22Rv1 (cell line): ENCODE results near the gene LHFPL2.

Source experiments
- H3K27ac ChIP-seq: fragments of 450-650 bp; 2 replicates; pipeline ENCODE4 v1.5.1; 2017
- CTCF ChIP-seq: fragments of 450-650 bp; IDR thresholded peaks from 2 replicates; pipeline ENCODE4 v1.5.1; 2017; ENCODE audit warnings: mild to moderate bottlenecking
- ZFX ChIP-seq: fragments of 450-650 bp; IDR thresholded peaks from 2 replicates; pipeline ENCODE4 v1.6.1; 2017; ENCODE audit warnings: antibody characterized with exemption, borderline replicate concordance

Gene LHFPL2

DNA sequence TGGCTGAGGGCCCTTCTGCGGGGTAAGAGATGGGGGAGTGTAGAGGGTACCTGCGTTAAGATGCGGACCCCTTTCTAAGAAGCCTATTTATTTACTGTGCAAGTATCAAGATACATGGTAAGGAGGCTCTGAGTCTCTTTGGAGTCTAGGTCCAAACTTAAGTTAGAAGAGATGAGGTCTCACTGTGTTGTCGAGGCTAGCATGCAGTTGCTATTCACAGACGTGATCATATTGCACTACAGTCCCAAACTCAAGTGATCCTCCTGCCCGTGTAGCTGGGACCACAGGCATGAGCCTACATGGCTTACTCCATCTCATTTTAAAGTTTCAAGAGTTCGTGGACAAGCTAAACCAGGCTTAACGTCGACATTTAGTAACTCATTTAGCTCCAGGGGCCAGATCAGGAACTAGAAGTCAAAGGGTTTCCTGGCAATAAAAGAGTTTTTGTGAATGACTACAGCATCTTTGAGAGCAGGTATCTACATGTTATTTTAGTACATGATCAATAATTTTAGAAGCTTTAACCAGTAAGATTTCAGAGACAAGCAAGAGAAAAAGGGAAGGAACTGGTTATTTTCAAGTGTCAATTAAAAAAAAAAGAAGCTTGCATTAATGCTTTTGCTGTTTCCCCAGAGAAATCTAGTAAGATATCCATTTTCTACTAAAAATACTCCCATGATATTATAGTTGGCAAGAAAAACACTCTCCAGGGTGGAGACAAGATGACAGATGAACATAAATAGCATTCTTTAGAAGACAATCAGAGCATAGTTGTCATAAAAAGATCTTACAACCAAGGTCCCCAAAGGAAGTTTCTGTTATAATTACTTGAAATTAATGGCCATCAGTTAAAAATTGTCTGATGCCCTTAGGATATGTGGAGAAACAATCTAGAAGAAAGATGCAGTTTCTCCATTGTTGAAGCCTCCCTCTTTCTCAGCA is 146.9 kb downstream of the LHFPL2 start:
- H3K27ac ChIP-seq, result no peak overlapping the region
- TF ChIP-seq CTCF (no peak), ZFX (no peak)

DNA sequence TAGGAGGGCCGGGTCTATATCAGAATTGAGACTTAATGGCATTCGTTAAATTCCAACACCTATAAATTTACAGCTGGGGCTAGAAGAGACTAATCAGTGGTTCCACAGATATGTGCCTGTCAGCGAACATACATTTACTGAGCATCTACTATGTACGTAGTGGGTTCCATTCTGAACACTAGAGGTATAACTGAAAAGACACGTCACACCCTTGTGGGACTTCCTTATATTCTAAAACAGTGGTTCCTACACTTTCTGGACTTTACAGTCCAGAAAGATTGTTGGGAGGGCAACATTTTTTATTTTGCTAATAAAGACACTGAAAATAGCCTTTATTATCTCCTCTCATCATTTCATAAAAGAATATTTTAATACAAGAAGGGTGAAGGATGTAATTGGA is 147.7 kb downstream of the LHFPL2 start:
- no peak overlapping the region for H3K27ac ChIP-seq
- TF ChIP-seq CTCF (no peak), ZFX (no peak)

GRCh38 chr5:78500028-78500427 is 148.5 kb downstream of the LHFPL2 start:
- no peak for TF ChIP-seq ZFX
- no peak for TF ChIP-seq CTCF
- no peak overlapping the region for H3K27ac ChIP-seq

DNA sequence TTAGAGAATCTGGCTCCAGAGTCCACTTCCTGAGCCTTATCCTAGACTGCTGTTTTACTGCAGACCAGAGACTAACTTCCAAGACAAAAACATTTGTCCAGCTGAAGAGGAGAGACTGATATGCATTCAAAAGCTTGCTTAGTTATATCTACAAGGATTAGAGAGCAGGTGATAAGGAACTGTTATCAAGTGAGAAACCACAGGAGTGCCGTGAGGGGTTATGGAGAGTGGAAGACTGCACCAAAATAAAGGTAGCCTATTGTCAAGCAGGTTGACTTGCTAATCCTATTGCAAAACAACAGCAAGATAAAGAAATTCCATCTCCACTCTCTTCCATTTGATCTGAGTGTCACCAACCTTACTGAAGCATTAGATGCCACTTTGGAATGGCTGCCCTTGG is 149.1 kb downstream of the LHFPL2 start:
- TF ChIP-seq CTCF, result no peak
- H3K27ac ChIP-seq, result no peak overlapping the region

DNA sequence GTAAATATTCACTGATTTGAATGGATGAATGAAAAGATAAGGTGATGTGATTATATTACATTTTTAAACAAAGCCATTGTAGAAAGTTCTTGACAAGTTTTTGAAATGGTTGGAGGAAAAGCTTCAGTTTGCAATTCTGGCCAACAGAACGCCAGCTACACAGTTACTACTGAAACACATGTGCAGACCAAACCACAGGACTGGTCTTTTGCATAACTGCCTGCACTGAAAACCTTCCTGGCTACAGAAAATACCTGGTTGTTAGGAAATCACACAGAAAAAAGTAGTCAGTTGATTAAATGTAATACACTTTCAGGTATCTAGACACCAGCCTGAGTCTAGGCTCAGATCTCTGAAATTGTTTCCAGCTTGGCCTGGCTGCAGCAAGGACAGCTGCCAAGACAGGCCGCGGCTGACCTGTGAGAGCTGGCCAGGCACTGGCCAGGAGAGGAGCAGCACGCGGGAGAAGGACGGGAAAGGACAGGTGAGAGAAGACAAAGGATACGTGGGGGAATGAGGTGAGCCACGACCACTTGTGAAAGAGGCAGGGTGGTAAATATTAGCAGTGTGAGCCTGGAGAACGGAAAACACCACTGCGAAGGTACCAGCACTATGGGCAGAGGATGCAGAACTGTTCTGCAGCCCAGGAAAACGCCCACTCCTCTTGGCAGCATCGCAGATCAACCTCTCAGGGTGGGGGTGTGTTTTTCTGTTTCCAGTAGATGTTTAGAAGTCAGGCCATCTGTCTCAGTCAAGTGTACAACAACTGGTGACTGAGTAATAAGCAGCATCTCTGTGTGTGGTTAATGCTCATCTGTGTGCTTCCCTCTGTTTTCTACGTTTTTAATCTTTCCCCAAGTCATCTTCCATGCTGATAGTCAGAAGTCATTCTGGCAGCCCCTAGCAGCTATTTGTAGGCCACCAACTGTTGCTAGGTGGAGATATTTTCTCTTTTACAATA is 150.7 kb downstream of the LHFPL2 start:
- no peak overlapping the region for H3K27ac ChIP-seq
- TF ChIP-seq CTCF, result no peak
- TF ChIP-seq ZFX, result no peak

DNA sequence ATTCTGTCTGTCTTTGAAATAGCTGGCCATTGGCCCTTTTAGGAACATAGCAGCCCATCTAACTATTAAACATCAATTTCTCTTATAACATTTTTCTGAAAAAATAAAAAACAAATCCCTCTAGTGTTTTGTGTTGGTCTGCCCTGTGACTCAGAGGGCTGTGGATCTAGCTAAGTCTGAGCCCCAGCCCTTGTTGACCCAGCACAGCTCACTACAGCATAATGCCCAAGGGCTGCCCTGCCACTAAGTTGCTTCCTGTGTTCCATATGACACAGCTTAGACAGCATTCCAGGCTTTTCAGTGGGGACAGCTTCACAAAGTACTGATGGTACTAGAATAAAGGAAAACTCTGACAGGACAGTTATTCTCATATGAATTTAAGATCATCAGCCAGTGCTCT is 152.2 kb downstream of the LHFPL2 start:
- TF ChIP-seq CTCF (no peak), ZFX (no peak)
- no peak overlapping the region for H3K27ac ChIP-seq

- TF ChIP-seq ZFX (no peak), CTCF (no peak)
- H3K27ac ChIP-seq, result no peak overlapping the region
These were observed 152.8 kb downstream of the LHFPL2 start for GRCh38 chr5:78495800-78496199.
